DMS79 (cell line): ENCODE measurements around the gene DCLRE1C.
"Not testable (repeated sequence)": the region's sequence is repeated elsewhere in the genome, so short reads cannot be mapped to it uniquely, and the experiment has no call there.

Source experiments
- DNase-seq: peaks from one replicate; lab custom pipeline; 2025; lab: John Stamatoyannopoulos, UW

The DCLRE1C gene

DNA sequence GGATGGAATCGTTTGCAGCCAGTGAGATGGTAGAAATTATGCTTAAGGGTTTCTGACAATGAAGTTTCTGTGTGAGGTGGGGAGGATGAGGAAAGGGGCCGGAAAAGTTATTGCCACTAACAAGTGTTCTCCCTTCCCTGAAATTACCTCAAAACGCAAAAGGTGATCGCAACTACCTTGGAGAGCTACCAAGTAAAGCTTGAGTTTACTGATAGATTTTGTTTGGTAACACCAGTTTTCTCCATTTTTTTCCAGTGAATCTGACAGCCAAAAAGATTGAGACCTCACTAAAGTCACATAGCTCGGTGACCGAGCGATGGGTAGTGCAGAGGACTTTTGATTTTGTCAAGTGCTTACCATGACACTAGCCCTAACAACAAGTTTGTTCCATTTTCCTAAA, 73.7 kb downstream of the DCLRE1C start:
- DNase-seq, result no peak

DNA sequence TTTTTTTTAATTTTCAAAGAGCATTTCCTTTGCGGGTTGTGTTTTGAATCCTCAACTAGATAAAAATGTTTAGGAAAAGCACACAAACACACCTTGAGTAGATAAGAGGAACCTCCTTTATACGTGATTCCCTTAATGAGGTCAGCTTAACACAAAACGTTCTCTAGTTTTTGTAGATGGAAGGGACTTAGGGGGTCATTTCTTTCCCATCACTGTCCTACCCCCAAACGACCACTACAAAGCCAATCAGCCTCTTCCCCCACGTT, 74.0 kb downstream of the DCLRE1C start:
- DNase-seq, result no peak

DNA sequence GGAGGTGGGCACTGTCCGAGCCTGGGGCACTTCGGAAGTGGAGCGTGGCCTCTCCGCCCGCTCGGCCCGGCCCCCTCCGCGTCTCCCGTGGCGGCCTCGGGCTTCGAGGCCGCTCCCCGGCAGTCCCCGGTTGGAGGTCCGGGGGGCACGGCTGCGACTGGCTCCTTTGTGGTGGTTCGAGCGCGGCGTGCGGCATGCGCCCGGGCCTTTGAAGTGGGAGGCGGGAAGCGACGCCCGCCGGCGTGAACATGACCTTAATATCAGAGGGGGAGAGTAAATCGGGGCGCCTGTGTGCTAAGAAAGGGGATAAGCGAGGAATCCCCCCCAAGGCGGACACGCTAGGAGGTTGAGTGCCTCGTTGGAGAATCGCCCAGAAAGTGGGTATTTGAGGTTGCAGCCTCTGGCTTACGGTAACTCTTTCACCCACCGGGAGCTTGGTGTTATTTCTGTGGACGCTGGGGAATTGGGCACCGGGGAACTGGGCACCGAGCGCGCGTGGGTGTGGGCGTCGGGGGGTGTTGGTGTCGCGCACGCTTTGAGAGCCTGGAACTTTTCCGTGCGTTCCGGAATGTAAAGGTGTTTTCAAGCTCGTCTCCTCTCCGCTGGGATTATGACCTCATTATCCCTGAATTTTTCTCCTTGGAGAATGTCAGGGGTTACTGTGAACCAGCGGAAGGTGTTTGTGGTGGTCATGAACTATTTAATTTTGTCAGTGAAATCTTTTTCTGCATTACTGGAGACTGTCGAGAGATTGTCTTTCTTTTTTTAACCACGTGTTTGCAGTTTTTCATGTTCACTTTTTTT, 74.6 kb downstream of the DCLRE1C start:
- no peak for DNase-seq

DNA sequence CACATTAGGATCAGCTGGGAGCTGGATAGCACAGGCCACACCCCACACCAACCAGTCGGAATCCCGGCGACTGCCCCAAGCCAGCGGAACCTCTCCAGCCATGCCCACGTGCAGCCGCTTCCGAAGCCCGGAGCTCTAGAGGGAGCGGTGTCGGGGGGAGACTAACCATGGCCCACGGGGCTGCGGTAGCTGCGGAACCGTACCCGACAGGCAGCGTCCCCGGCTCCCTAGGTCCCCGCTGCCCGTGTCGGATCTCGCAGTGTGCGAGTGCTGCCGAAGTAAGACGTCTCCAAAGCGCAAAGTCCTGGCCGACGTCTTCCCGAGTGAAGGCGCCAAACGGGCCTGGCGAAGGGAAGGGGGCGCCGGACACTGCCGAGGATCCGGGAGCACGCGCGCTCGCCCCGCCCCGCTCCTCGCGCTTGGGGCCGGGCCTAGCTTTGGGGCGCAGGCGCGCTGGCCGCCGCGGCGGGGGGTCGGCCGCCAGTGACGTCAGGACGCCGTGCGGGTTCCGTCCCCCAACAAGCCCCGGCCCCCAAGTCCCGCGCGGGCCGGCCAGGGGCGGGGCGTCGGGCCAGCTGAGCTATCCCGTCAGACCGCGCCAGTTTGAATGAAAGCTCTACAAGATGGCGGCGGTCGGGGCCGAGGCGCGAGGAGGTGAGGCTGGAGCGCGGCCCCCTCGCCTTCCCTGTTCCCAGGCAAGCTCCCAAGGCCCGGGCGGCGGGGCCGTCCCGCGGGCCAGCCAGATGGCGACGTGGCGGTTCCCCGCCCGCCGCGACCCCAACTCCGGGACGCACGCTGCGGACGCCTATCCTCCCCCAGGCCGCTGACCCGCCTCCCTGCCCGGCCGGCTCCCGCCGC, 75.4 kb downstream of the DCLRE1C start, which contains the start of gene SUV39H2:
SUV39H2 (plus strand) TSS at position 601 of the 858 bp plus-strand sequence; CDS start at position 624, 23 bp downstream.
- peak; percentile 57 for DNase-seq

DNA sequence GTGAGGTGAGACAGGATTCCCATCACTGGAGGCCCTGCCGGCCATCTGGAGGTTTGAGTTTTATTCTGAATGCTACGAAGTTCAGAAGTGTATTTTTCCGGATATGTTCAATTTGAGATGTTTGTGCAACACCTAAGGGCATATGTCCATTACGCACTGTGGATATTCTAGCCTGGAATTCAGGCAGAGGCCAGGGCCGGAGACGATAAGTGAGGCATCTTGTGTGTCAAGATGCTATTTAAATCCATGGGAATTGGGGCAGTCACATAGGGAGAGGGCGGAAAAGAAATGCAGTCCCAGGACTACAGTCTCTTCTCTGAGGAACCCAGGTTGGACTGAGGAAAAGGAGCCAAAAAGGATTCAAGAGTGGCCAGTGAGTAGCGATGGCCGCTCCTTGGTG, 77.1 kb downstream of the DCLRE1C start:
- DNase-seq, result no peak

DNA sequence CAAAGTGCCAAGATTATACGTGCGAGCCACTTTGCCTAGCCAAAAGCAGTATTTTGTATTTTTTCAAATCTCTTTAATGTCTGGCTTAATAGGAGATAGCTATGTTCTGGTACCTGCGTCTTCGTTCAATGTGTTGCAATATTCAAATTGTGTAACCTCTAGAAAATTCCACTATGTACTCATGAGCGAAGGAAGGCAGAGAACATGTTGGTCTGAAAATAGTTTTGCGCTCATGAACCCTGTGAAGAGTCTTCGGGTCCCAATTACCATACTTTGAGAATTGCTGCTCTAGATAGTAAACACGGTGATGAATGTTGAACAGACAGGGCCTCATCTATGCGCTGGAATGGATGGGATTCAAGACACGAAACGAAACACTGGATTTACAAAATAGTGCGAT, 78.0 kb downstream of the DCLRE1C start:
- no peak for DNase-seq

DNA sequence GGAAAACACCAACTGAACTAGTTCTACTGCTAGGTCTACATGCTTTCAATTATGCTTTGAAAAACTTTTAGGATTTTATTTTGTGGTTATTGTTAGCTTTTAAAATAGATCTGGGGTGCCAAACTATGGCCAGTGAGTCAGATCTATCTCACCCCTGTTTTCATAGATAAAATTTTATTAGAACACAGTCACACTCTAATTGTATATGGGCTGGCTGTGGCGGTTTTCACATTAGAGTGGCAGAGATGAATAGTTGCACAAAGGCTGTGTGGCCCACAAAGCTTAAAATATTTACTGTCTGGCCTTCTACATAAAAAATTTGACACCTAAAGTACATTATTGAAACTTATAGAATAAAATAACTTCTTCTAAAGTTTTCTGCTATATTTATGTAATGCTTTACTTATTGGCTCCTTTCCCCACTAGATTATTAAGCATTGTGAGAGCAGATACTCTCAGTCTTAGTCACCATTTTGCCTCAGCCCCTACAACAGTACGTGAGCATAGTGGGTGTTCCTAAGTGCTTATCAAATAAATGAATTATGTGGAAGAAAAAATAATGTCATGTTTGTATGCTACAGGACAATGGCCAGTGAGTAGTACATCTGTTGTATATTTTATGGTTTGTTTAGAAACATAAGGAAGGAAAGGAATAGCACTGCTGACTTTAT, 80.7 kb downstream of the DCLRE1C start:
- DNase-seq, result no peak

DNA sequence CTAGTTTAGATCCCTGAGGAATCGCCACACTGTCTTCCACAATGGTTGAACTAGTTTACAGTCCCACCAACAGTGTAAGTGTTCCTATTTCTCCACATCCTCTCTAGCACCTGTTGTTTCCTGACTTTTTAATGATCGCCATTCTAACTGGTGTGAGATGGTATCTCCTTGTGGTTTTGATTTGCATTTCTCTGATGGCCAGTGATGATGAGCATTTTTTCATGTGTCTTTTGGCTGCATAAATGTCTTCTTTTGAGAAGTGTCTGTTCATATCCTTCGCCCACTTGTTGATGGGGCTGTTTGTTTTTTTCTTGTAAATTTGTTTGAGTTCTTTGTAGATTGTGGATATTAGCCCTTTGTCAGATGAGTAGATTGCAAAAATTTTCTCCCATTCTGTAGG, 89.0 kb downstream of the DCLRE1C start:
- not testable (repeated sequence) for DNase-seq

DNA sequence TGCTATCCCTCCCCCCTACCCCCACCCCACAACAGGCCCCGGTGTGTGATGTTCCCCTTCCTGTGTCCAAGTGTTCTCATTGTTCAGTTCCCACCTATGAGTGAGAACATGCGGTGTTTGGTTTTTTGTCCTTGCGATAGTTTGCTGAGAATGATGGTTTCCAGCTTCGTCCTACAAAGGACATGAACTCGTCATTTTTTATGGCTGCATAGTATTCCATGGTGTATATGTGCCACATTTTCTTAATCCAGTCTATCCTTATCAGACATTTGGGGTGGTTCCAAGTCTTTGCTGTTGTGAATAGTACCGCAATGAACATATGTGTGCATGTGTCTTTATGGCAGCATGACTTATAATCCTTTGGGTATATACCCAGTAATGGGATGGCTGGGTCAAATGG, 89.4 kb downstream of the DCLRE1C start:
- DNase-seq, result not testable (repeated sequence)

DNA sequence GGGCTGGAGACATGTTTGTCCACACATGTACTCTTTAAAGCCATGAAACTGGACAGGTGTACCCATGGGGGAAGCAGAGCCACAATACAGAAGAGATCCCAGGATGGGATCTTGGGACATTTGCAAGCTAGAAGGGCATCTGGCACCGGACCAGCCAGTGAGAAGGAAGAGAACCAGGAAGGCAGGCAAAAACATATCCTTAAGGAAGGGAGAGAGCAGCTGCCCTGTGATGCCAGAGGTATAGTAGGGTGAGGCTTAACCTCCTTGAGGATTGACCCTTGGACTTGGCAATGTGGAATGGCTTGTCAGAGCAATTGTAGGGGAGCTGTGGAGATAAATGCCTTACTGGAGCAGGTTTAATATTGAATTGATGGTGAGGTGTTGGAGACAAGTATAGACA, 93.1 kb downstream of the DCLRE1C start:
- DNase-seq, result no peak

DNA sequence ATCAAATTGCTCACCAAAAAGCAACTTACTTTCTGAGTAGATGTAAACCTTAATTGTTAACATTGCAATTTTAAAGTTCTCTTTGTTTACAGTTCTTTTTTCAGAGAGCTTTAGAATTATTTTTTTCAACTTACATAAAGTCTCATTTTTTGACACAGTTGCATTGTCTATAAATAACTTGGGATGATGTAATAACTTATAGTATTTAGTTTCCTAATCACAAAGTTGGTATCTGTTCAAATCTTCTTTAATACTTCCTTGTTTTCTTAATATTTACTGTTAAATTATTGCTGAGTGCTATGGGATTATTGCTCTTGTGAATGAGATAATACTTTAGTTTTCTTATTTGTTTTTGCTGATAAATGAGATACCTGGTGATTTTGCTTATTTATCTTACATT, 94.1 kb downstream of the DCLRE1C start:
- DNase-seq, result no peak

DNA sequence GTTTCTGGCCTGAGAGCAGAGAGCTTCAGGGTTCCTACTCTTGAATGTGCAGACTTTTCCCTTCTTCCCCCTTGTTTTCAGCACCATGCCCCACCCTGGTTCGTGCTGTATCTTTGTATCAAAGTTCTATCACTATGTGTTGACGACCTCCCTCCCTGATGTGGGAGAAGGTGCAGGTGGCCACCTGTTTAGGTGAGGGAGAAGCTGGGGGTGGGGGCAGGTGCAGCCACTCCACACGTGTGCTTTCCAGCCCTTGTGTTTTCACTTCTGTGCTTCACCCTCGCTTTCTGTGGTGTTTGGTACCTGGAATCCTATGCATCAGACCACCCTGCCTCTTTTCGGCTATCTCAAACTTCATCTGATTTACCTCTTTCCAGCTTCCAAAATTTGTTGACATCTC, 94.9 kb downstream of the DCLRE1C start:
- no peak for DNase-seq

DNA sequence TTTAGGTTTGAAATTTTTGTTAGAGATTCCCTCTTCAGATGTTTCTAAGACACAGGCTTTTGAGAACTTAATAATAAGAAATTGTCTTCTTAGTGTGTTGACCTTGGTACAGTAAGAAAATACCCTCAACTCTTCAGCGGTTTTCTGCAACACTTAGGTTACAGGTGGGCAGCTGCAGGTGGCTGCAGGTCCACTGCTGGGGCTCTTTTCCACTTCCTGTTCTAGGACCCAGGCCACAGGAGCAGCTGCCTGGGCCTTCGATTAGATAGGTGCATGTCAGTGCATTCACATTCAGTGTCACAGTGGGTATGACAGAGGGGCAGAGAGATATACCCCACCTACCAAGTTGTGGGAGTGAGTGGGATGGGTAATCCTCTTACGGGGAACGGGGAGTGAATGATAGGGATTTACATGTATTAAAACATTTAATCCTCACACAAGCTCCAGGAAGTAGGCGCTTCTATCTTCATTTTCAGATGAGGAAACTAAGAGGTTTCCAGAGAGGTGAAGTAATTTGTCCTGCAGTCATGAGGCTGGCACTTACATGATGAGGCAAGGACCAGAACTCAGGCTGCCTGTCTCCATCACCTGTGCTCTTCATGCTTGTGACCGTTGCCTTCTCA, 95.4 kb downstream of the DCLRE1C start:
- DNase-seq, result no peak

DNA sequence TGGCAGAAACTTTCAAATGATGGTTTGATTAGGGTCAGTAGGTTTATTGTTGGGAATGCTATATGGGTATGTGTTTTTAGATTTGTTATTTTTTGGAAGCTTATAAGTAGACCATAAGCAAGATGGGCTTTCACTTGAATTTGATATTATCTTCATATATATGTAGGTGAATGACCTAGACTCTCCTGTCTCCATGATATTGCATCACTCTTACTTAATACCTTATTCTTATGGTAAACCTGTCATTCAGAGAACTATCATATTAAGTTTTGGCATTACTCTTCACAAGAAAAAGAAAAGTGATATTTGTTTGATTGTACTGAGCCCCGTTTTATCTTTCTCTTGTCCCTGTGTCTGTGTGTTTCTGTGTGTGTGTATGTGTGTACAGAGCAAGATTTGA, 98.4 kb downstream of the DCLRE1C start:
- no peak for DNase-seq

DNA sequence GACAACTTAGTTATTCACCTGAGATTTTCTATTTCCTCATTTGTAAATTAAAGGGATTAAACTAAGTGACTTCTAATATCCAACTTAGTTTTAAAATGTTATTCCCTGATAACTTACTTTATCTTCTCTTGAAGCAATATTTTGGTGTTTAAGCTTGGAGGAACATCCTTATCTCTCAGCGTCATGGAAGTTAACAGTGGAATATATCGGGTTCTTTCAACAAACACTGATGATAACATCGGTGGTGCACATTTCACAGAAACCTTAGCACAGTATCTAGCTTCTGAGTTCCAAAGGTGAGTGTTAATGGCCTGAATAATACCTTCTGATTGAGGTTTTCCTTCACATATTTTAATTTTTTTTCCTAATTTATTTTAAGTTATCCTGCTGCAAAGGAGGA, 101.7 kb downstream of the DCLRE1C start:
- no peak for DNase-seq
